Glomerular visceral epithelial cell (primary cell): ENCODE results near the gene SORCS2.

Source experiments
- DNase-seq: peaks from one replicate; pipeline ENCODE4 v3.0.0-alpha.2; 2016; ENCODE audit errors: extremely low spot score

Gene SORCS2

DNA sequence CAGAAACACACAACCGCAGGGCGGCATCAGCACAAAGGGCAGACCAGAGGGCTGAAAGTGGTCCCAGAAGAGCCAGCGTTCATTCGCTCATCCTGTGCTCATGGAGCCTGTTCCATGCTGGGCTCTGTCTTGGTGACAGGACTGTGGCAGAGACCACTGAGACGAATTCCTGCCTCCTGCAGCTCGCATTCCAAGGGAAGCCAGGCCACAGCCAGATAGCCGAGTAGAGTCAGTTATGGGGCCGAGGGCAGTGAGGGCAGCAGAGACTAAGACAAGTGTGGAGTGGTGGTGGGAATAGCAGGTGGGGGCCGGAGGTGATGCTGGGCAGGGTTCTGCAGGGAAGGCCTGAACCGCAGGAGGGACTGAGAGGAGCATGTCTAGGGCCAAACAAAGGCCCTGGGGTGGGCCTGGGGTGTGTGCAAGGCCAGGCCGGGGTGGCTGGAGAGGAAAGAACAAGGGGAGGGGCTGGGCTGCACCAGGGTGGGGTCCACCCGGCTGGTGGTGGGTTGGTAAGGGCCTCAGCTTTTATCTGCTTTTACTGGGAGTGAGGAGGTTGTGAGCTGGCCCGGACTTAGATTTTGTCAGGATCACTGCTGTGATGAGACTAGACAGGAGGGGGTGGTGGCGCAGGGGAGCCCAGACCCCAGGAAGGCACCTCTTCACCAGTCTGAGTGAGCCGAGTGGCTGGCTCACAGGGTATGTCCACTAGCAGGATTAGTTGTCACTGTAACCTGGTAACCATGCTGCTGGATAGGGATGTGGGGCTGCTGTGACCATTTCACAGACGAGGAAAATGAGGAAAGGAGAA, 236.1 kb downstream of the SORCS2 start:
- DNase-seq = no peak

- DNase-seq = no peak
These were observed 236.7 kb downstream of the SORCS2 start for GRCh38 chr4:7429069-7429416.

- DNase-seq = no peak
These were observed 237.3 kb downstream of the SORCS2 start for GRCh38 chr4:7429601-7430078.

DNA sequence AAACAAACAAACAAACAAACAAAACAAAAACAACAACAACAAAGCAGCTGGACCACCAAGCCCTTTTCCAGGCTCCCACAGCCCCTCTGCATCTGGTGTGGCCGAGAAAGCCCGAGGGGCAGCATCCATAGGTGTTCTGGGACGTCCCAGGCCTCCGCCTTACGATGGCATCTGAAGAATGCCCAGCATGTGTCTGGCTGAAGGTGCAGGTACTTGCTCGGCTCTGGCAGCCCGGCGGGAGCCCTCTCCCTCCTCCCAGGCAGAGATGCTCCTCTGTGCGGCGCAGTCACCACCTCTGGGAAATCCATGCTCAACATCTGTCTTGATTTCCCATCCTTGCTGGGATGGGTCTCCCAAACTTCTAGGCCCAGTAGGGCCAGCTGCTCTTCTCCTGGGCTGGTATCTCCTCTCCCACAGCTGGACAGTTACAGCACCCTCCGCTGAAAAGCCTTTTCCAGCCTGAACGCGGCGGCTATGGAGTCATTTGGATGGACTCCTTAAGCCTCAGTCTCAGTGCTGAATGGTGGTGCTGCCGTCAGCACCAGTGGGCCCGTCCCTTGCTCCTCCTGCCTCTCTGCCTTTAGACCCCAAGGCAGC, 238.1 kb downstream of the SORCS2 start:
- DNase-seq = no peak

DNA sequence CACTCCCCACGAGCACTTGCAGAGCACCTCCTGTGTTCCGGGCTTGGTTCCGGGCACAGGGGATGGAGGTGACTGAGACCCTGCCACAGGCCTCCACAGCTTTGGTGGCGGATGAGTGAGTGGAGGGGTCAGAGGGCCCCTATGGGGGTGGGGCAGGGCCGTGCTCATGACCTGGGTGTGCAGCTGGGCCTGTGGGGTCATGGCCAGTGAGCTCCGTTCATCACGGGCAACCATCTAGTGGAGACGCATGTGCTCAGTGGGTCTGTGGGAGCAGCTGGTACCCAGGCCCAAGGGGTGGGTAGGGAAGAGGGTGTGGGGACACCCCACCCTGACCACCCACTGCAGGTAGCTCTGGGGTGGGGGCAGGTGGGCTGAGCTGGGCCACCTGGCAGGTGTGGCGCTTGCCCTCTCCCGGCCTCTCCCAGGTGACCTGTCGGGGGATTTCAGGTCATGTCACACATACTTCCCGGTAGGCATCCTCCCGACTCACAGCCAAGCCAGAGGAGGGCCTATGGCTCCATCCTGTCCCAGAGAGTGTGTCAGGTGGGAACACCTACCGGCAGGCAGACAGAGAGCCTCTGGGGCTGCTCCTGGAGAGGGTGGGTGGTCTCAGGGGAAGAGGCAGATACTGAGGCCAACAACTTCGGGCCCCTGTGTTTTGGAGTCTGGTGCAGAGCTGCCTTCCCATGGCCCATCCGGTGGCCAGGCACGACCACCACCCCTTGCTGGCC, 238.8 kb downstream of the SORCS2 start:
- no peak for DNase-seq

DNA sequence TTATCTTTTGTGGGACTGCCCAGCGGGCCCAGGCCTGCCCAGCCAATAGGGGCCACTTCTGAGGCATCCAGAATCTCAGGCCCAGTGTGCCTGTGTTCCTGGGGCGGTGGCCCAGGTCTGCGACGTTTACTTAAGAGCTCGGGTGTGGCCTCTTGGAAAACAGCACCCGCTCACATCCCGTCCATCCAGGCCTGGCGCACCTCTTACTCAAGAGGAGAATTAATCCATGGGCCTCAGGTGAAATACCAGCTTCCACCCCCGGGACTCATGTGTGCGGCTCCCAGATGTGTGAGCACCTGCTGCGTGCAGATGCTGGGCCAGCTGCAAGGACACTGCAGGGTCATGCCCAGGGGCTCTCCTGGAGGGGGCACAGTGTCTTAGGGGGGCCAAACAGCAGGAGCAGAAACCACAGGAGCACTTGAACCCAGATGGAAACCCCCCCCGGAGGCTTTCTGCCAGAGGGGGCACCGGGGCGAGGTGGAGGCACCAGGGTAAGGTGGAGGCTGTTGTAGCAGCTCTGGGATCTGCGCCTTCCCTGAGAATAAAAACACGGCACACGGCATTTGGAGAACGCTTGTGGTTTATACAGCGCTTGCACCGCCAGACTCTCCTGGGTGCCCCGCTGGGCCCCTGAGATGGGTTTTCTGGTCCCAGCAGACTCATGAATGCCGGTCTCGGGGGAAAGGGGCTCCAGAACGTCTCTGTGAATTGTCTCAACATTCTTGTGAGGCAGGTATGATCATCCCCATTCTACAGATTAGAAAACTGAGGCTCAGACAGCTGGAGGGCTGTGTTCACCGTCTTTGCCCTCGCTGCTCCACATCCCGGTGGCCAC, 239.6 kb downstream of the SORCS2 start:
- no peak for DNase-seq

- DNase-seq = no peak
These were observed 240.4 kb downstream of the SORCS2 start for GRCh38 chr4:7432531-7433375.

- no peak for DNase-seq
These were observed 241.2 kb downstream of the SORCS2 start for GRCh38 chr4:7433376-7434140.

DNA sequence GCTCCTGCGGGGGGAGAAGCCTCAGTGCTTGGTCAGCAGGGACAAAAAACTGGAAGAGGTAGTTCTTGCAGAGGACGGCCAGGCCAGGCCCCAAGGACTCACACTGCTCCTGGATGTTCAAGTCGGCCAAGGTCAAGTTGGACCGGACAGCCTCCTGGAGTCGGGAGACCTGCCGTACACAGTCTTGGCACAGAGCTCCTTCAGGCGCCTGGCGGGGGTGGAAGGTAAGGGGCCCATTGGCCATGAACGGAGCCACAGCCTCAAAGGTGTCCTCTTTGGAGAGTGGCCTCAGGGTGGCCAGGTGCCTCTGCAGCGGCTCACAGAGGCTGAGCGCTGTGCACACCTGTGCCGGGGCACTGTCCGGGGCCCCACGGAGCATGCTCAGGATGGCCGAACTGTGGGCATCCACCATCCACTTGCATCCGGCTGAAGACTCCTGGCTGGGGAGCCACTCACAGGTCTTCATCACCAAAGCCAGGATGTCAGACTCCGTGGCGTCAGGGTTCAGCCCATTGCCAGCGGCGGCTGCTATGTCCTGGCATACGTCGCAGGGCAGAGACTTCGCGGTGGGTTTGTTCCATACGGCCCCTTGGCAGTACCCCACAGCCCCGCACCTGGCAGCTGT, 241.9 kb downstream of the SORCS2 start:
- DNase-seq = no peak

- DNase-seq = peak; percentile 38
These were observed 242.4 kb downstream of the SORCS2 start, which contains the start of gene PSAPL1 for GRCh38 chr4:7434766-7435150. Gene PSAPL1 (minus strand): TSS chr4:7434930. CDS start chr4:7434879, 51 bp downstream.

- no peak for DNase-seq
These were observed 243.2 kb downstream of the SORCS2 start for GRCh38 chr4:7435471-7436061.

DNA sequence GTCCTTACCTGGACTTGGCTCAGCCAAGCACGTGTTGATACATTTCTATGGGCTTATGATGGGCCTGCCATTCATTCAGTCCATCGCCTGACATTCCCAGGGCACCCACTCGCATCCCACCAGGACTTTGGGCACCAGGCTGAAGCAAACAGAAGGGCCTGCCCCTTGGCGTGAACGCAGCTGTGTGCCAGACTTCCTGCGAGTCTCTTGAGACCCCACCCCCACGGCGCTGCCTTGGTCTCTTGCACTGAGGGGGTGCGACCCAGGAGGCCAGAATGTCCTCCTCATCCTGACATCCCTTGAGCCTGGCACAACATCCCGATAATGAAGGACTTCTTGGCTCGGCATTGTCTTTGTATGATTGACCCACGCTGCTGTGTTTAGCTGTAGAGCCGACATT, 243.9 kb downstream of the SORCS2 start:
- DNase-seq = no peak

GRCh38 chr4:7439699-7440098, 247.4 kb downstream of the SORCS2 start:
- DNase-seq = no peak

GRCh38 chr4:7441201-7441600, 248.9 kb downstream of the SORCS2 start:
- no peak for DNase-seq

DNA sequence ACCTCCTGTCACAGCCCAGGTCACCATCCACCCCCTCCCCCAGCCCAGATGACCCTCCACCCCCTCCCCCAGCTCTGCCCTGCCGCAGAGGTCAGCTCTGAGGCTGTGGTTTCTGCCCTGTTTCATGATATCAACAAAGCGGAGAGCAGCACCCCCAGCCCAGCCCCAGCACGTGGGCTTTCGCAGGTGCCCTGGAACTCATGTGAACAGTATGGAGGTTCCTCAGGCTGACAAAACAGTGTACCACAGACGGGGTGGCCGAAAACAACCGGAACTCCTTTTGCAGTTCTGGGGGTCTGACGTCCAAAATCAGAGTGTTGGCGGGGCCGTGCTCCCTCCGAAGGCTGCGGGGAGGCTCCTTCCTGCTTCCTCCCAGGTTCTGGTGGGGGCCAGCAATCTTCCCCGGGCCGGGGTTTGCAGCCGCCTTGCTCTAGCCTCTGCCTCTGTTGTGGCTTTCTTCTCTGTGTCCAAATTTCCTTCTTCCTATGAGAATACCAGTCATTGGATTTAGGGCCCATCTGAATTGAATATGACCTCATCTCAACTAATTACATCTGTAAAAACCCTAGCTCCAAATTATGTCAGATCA, 250.3 kb downstream of the SORCS2 start:
- DNase-seq = no peak

DNA sequence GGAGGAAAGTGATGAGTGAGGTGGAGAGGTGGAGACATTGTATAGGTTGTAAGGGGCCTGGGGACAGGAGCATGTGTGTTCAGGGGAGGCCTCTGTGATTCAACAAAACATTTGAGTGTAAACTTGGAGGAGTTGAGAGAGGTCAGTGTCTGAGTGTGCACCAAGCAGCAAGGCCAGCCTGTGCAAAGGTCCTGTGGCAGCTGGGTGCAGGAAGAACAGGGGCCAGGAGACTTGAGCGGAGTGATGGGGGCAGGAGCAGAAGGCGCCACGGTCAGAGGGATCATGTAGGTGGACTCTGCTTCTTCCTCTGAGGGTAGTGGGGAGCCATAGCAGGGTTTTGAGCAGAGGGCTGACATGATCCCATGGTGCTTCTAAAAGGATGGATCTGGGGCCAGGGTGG, 252.0 kb downstream of the SORCS2 start:
- no peak for DNase-seq

DNA sequence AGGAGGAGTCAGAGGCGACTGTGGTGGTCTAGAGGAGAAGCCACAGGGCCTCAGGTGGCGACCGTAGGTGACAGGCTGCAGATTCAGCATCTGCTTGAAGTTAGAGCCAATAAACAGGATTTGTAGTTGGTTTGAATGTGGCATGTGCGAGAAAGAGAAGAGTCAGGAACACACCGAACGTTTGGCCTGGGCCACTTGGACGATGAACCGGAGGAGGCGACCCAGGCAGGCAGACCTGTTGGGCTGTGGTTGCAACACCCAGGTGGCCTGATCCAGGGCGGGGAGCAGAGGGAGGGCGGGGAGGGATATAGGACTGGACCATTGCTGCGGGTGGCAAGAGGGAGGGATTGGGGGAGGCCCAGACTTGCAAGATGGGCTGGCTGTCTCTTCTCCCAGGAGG, 252.4 kb downstream of the SORCS2 start:
- no peak for DNase-seq

DNA sequence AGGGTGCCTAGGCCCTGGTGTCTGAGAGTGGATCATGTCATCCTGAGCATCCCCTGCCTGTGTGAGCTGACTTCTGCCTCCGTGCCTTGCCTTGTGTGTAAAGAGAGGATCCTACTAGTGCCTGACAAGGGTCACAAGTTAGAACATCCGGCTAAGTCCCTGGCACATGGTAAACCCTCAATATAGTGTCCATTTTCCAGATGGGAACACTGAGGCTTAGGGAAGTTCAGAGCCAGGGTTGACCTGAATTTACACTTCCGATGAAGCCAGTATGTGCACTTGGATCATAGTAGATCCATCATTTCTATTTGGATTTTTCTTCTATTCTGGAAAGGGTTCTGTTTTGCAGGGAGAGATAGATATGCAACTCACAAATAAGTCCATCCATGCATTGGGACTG, 254.9 kb downstream of the SORCS2 start:
- no peak for DNase-seq

- no peak for DNase-seq
These were observed 255.7 kb downstream of the SORCS2 start for GRCh38 chr4:7448036-7448435.
